ENCODE data around the gene GLS2. TPM values are rescaled to one million over a fixed set of nuclear protein-coding genes. Genes with fewer than 3 reads are reported as not detected.
A peak's percentile ranks its signal among the peaks of the same experiment; 100 is the strongest.

Gene GLS2
- total and polyA plus RNA-seq, 9 of the 15 experiments (the other 6 are each of a cell fraction or from before 2014, with no cell fraction given): 0.11 TPM; not detected in 8

GRCh38 chr12:56448860-56449621, 38.9 kb downstream of the GLS2 start, which contains the start of gene TIMELESS (continued):
- TF ChIP-seq ZNF318 (IDR thresholded peaks at IDR 0.05; ENCODE audit: borderline replicate concordance in 1 of 2, low read depth in 1 of 2) (no peak), NELFE (IDR thresholded peaks at IDR 0.05; ENCODE audit: insufficient read depth, insufficient read length) (no peak), RFX5 (IDR thresholded peaks at IDR 0.05; ENCODE audit: low read depth, low read length) (no peak), ELF2 (CRISPR knock-in tag; IDR thresholded peaks at IDR 0.05) (no peak), HMG20B (CRISPR knock-in tag; IDR thresholded peaks at IDR 0.05) (no peak), ATF3 (IDR thresholded peaks at IDR 0.05) (no peak), ATF3 (CRISPR knock-in tag; conservative IDR thresholded peaks at IDR 0.05) (peak; percentile 64; the same call in 1 of the 2 replicates), POLR3G (IDR thresholded peaks at IDR 0.05; ENCODE audit: extremely low read depth, insufficient read length, insufficient replicate concordance) (no peak), CREBBP (IDR thresholded peaks at IDR 0.05; ENCODE audit: low read depth, low read length) (no peak), ZSCAN29 (IDR thresholded peaks at IDR 0.05) (peak; percentile 38; the same call in 1 of the 2 replicates), GABPB2 (CRISPR knock-in tag; conservative IDR thresholded peaks at IDR 0.05) (no peak), COPS2 (conservative IDR thresholded peaks at IDR 0.05) (no peak), SRSF3 (IDR thresholded peaks at IDR 0.05; ENCODE audit: insufficient read depth, low read length) (no peak), SNAPC5 (CRISPR knock-in tag; IDR thresholded peaks at IDR 0.05) (no peak), CHD4 (IDR thresholded peaks at IDR 0.05; ENCODE audit: insufficient read depth, insufficient replicate concordance, low read depth, low read length, poor library complexity, severe bottlenecking) (no peak), ERF (CRISPR knock-in tag; IDR thresholded peaks at IDR 0.05) (0 out of 2 replicates have a peak, but pooled peaks have one; percentile 38), ADNP (tag; IDR thresholded peaks at IDR 0.05) (no peak), ZNF239 (CRISPR knock-in tag; IDR thresholded peaks at IDR 0.05) (no peak), BRF1 (IDR thresholded peaks at IDR 0.05; ENCODE audit: borderline replicate concordance, extremely low read depth, insufficient read length) (no peak), ZNF551 (CRISPR knock-in tag; IDR thresholded peaks at IDR 0.05) (no peak)

Data from K562 (cell line).